Adrenal gland (tissue), 5 donors: ENCODE results near the gene SHLD1.

Source experiments
- POLR2A ChIP-seq, 2 donors: fragments of 450-650 bp; IDR thresholded peaks; one replicate each; pipeline ENCODE4 v1.6.1; 2017; ENCODE audit warnings: antibody characterized with exemption in 2 of 2, mild to moderate bottlenecking in 2 of 2, moderate library complexity in 1 of 2
- TF ChIP-seq, protein P1 (sequence below), 6 experiments: fragments of 450-650 bp in 4 of 6; fragments of 200-600 bp in 2 of 6; sonication (generic) in 1 of 6; IDR thresholded peaks; 1 replicate in 5 of 6; 2 replicates in 1 of 6; pipeline versions ENCODE4 v1.5.1 to v1.8.0; 2016 to 2021; ENCODE audit warnings: antibody characterized with exemption in 6 of 6, mild to moderate bottlenecking in 2 of 6, moderate library complexity in 1 of 6
- donor health status: DM: no; HTN: no; CAD: no.

DNA sequence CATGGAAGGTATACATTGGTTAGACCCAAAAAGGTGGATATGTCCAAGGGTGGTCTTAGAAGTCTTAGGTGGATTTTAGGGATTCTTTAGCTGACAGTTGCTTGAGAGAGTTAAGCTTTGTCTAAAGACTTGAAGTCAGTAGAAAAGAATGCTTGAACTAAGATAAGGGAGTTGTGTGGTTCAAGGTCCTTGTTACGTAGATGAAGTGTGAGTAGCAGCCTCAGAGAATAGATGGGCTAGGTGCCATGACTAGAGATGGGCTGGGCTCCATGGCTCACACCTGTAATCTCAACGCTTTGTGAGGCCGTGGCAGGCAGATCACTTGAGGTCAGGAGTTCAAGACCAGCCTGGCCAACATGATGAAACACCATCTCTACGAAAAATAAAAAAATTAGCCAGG is 1.7 kb downstream of the SHLD1 start:
- peak in 1 of 2 donors; percentile 80 for TF ChIP-seq POLR2A (IDR thresholded peaks at IDR 0.05)
- TF ChIP-seq, protein P1, sequence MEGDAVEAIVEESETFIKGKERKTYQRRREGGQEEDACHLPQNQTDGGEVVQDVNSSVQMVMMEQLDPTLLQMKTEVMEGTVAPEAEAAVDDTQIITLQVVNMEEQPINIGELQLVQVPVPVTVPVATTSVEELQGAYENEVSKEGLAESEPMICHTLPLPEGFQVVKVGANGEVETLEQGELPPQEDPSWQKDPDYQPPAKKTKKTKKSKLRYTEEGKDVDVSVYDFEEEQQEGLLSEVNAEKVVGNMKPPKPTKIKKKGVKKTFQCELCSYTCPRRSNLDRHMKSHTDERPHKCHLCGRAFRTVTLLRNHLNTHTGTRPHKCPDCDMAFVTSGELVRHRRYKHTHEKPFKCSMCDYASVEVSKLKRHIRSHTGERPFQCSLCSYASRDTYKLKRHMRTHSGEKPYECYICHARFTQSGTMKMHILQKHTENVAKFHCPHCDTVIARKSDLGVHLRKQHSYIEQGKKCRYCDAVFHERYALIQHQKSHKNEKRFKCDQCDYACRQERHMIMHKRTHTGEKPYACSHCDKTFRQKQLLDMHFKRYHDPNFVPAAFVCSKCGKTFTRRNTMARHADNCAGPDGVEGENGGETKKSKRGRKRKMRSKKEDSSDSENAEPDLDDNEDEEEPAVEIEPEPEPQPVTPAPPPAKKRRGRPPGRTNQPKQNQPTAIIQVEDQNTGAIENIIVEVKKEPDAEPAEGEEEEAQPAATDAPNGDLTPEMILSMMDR (IDR thresholded peaks at IDR 0.05): no peak
